GM21526 (cell line): ENCODE measurements around the gene WTIP.
A peak's percentile ranks its signal among the peaks of the same experiment; 100 is the strongest.
"Not testable (repeated sequence)": the region's sequence is repeated elsewhere in the genome, so short reads cannot be mapped to it uniquely, and the experiment has no call there.

Source experiments
- ATAC-seq: cut with Tn5 transposase; IDR thresholded peaks from one replicate; pipeline ENCODE4 v1.9.1; 2021; ENCODE audit warnings: moderate library complexity; ENCODE audit not compliant: unreplicated experiment, low FRiP score

The WTIP gene

DNA sequence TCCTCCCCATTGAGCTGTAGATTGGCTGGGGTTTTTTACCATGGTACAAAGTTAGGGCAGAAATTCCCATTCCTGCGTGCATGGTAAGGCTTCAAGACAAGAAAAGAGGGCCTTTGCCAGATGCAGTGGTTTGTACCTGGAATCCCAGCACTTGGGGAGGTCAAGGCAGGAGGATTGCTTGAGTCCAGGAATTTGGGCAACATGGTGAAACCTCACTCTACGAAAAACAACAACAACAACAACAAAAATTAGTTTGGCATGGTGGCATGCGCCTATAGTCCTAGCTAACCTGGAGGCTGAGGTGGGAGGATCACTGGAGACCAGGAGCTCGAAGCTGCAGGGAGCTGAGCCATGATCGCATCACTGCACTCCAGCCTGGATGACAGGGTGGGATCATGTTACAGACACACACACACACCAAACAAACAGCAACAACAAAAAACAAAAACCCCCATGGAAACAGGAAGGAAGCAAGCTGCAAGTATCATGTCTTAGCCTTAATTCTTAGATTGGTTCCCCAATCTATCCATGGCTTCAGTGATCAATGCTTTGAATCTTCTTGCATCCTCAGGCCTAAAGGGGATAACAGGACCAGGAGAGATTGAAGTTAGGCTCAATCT, 5.5 kb upstream of the WTIP start:
- no peak for ATAC-seq

DNA sequence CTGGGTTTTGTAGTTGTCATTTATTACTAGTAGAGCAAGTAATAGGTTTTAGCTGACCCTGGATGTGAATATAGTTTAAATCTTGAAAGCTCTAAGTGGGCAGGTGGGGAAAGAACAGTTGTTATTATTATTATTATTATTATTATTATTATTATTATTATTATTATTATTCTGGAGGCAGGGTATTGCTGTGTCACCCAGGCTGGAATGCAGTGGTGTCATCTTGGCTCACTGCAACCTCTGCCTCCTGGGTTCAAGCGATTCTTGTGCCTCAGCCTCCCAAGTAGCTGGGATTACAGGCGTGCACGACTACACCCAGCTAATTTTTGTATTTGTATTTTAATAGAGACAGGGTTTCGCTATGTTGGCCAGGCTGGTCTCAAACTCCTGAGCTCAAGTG, 3.1 kb upstream of the WTIP start:
- ATAC-seq, result not testable (repeated sequence)

DNA sequence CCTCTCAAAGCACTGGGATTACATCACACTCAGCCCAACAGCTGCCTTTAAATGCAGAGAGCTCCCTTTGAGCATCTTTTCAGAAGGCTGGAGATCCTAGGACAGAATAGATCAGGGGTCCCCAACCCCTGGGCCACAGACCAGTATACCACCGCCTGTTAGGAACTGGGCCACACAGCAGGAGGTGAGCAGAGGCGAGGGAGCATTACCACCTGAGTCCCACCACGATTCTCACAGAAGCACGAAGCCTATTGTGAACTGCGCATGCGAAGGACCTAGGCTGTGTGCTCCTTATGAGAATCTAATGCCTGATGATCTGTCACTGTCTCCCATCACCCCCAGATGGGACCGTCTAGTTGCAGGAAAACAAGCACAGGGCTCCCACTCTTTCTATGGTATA, 2.2 kb upstream of the WTIP start:
- ATAC-seq, result no peak

DNA sequence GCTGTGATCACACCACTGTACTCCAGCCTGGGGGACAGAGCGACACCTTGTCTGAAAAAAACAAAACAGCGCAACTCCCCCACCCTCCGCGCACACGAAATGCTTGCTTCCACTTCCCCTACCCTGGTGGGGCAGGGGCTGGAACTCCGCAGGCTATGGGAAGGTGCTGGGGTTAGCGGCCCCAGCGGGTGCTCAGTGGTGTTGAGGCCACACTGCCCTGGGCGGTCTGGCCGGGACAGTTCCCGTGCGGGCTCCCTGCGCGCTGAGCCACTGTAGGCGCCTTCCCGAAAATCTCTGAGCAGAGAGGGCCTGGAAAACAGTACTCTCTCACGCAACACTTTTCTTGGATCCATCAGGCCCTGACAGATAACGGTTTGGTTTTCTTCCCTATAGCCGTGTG, 1.1 kb upstream of the WTIP start:
- ATAC-seq, result no peak

DNA sequence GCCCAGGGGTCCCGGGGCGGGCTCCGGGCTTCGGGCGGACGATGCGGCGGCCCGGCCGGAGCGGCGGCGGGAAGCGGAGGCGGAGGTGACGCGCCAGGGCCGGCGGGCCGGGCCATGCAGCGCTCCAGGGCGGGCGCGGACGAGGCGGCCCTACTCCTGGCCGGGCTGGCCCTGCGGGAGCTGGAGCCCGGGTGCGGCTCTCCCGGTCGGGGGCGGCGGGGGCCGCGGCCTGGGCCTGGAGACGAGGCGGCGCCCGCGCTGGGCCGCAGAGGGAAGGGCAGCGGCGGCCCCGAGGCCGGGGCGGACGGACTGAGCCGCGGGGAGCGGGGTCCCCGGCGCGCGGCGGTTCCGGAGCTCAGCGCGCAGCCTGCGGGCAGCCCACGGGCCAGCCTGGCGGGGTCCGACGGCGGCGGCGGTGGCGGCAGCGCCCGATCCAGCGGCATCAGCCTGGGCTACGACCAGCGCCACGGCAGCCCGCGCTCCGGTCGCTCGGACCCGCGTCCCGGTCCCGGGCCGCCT, 362 bp downstream of the WTIP start:
- ATAC-seq, result no peak

DNA sequence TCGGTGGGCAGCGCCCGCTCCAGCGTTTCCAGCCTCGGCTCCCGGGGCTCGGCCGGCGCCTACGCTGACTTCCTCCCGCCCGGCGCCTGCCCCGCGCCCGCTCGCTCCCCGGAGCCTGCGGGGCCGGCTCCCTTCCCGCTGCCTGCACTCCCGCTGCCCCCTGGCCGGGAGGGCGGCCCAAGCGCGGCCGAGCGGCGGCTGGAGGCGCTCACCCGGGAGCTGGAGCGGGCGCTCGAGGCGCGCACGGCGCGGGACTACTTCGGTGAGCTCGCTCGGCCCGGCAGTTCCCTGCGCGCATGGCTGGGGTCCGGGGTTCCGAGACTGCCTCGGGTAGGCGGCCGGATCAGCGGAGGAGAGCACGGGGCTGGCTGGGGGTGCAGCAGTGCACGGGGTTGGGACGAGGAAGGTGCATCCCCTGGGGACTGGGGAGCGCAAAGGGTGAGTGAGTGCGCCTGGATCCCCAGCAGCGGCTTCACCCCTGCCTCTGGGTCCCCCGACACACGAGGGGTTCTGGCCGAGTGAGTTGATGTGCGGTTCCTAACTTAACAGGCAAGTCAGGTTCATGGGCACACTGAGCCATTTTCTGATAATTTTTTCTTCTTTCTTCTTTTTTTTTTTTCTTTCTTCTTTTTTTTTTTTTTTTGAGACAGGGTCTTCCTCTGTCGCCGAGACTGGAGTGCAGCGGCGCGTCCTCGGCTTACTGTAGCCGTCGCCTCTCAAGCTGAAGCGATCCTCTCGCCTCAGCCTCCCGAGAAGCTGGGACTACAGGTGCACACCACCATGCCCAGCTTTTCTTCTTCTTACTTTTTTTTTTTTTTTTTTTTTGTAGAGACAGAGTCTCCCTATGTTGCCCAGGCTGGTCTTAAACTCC, 1.1 kb downstream of the WTIP start:
- no peak for ATAC-seq

DNA sequence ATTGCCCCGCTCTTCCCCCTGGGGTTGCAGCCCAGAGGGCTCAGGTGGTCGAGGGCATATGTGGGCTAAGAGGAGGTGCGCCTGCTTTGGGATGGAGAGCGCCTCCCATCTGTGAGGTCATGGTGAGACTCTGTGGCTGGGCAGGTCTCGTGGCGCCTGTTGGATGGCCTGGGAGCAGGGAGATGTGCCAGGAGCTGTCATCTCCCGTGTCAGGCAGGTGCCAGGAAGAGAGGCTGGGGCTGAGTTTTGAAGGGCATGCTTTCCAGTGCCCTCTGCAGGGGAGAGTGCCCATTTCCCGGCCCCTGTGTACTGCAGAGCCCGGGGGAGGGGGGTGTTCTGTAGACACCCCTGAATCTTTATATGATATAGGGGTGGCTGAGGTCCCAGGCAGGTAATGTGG, 2.8 kb downstream of the WTIP start:
- no peak for ATAC-seq

DNA sequence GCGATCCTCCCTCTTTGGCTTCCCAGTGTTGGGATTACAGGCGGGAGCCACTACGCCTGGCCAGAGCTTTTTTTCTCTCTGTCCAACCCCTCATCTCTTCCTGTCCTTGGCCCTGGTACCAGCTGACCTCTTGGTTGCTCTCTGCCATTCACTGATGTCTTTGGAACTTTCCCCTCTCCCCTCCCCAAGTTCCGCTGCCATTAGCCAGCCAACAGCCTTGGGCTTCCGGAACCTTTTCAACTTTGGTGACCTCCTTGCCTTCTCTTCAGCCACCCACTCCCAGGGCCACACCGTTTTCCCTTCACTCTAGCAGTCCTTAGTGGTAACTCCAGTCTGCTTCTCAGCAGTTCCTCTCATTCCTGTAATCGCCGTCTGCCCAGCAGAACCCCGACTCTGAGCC, 4.3 kb downstream of the WTIP start:
- ATAC-seq, result no peak

DNA sequence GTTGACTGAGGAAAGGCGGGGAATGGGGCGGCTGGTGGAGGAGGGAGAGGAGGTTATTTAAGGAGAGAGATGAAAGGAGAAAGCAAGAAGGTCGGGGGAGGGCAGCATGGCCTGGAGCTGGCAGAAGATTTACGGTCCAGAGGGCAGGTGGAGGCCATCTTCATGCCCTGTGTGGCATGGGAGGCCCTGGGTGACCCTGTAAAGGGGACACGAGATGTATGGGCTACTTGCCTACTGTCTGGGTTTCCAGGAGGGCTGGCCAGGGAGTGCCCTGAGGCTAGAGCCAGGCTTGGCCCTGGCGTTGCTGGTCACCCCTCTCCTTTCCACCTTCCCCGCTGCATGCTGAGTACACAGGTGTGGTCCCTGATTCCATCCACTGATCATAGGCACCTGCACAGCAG, 6.1 kb downstream of the WTIP start:
- no peak for ATAC-seq

DNA sequence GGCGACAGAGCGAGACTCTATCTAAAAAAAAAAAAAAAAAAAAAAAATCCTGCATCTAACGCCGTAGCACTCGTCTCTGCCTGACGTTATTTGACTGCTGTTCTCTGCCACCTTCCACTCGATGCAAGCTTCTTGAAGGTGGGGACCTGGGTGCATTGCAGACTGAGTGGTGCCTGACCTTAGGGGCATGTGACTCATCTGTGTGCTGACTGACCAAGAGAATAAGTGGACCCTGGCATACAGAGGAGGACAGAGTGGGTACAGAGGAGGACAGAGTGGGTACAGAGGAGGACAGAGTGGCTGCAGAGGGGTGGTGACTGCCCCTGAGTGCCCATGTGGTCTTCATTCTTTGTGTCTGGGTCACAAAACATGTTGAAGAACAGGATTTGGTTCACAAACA, 7.6 kb downstream of the WTIP start:
- no peak for ATAC-seq

DNA sequence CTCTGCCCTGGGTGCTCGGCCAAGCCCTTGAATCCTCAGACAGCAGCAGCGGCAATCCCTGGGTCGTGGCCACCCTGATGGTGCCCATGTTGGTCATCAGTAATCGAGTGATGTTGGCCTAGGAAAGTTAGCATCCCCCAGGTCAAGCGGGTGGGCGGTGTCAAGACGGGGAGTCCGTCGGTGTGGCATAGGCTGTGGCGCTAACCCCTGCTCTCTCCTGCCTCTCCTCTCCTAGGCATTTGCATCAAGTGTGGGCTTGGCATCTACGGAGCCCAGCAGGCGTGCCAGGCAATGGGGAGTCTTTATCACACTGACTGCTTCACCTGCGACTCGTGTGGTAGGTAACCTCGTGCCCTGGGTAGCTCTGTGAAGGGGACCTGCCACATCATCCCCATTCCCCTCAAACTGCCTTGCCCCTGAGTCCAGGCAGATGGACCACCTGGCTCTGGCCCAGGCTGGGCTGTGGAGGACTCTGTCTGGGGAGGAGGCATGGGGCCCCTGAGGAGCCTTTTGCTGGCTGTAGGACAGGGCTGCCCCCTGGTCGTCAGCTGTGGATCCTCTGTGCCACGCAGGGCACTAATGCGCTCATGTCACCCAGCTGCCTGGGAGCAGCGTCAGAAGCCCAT, 8.7 kb downstream of the WTIP start:
- ATAC-seq, result no peak

DNA sequence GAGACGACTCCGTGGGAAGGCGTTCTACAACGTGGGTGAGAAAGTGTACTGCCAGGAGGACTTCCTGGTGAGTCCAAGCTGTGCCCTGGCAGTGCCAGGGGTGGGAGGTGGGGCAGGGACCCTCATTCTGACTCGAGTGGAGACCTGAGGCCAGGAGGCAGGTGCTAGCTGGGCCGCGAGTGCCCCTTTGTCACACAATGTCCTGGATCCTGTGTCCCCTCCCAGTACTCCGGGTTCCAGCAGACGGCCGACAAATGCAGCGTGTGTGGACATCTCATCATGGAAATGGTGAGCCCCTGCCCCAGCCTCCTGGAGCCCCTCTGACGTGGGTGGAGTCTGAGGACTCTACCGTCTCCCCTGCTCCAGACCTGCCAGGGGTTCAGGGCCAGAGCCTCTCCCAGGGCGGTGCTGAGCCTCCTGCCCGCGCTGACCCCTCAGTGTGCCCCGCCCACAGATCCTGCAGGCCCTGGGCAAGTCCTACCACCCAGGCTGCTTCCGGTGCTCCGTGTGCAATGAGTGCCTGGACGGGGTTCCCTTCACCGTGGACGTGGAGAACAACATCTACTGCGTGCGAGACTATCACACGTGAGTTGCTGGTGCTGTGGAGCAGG, 11.6 kb downstream of the WTIP start:
- ATAC-seq, result no peak

DNA sequence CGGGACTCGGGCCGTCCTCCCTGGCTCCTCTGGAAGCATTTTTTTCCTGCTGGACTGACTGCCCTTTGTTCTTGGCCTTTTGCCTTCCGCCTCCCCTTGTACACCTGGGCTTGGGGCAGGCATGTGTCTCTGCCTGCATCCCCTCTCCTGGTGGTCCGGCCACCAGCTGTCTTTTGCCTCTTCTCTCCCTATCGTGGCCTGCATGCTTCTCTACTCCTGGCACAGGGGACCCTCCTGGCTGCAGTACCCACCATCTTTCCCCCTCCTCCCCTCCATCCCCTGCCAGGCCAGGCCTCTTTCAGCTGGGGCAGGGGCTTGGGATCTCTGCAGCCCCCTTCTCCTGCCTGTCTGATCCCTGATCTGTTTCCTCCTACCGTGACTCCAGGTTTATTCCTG, 12.1 kb downstream of the WTIP start:
- no peak for ATAC-seq

DNA sequence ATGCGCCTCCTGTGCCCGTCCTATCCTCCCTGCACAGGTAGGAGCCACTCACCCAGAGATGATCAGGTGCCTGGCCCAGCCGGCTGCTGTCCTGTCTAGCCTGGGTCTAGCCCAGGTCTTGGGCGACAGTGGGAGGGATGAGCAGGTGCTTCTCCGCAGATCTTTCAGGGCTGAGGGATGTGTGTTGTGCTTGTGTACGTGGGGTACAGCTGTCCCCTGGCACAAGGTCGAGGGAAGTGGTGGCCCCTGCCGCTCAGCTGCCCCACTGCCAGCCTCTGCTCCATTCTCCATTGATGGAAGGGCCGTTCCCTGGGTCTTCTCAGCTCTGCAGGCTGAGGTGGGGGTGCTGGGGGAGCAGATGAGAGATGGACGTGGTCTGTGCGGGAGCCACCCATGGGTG, 13.0 kb downstream of the WTIP start:
- ATAC-seq, result no peak

DNA sequence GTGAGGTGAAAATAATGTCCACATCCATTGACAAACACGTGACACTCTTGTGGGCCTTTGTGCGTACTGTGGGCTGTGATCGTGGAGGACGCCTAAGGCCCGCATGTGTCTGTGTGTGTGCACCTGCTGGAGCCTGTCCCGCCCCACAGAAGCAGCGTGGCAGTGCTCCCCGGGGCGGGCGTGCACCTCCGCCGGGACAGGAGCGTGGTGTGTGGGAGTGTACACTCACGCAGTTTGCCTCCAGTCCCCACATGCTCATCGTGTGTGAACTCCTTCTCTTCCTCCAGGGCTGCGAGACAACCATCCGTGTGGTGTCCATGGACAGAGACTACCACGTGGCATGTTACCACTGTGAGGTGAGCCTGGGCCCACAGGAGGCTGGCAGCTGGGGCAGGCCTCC, 13.9 kb downstream of the WTIP start:
- ATAC-seq, result no peak

DNA sequence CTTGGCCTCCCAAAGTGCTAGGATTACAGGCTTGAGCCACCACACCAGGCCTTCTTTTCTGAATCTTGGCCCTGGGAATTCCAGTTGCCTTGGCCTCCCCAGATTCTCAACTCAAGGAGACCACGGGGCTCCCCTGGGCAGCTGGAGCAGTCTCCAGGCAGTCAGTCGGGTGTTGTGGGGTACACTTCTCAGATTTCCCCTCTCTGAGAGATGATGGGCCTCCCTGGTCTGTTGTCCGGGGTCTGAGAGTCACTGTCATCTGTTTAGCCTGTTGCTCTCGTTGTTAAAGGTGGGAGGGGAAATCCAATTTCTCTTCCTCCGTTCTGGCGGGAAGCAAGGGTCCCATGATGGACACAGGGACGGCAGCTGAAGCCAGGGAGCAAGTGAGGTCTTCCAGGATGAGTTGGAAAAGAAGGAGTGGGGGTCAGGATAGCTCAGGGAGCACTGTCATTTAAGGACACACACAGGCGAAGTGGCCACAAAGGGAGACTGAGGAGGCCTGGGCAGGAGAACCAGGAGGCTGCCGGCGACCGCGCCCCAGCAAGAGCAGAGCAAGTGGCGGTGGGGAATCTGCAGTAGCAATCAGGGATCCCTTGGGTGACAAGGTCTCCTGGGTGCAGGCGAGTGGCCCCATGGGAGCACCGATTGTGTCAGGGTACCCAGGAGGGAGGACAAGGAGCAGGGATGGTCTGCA, 15.7 kb downstream of the WTIP start:
- no peak for ATAC-seq

DNA sequence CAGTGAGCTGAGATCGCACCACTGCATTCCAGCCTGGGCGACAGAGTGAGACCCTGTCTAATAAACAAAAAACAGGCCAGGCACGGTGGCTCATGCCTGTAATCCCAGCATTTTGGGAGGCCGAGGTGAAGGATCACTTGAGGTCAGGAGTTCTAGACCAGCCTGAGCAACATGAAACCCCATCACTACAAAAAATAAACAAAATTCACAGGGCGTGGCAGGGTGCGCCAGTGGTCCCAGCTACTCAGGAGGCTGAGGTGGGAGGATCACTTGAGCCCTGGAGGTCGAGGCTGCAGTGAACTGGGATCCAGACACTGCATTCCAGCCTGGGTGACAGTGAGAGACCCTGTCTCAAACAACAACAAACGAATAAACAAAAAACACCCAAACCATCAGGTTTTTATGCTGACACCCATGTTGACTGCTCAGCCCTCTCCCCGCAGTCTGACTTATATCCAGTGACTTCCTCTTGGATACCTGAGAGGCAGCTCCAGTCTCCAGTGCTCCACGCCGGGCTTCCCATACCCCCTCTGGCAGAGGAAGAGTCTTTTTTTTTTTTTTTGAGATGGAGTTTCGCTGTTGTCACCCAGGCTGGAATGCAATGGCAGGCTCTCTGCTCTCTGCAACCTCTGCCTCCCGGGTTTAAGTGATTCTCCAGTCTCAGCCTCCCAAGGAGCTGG, 17.7 kb downstream of the WTIP start:
- ATAC-seq, result no peak

DNA sequence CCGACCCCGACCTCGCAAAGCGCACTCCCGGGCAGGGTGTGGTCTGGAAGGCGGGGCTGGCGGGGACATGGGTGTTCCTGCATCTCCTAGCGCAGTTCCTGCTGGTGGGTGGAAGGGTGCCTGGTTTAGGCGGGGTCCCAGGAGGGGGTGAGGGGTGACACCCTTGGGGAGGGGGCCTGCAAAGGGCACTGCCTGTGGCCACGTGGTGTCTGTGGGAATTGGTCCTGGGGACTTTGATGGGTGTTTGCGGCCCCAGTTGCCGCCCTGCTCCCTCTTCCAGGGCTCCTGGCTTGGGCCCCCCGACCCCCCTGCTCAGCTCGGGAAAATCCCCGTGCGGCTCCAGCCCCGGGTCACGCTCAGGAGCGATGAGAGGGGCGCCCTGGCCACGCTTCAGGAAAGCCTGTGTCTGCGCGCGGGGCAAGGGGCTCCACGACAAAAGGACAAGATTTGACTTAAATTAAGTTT, 19.1 kb downstream of the WTIP start:
- no peak for ATAC-seq

DNA sequence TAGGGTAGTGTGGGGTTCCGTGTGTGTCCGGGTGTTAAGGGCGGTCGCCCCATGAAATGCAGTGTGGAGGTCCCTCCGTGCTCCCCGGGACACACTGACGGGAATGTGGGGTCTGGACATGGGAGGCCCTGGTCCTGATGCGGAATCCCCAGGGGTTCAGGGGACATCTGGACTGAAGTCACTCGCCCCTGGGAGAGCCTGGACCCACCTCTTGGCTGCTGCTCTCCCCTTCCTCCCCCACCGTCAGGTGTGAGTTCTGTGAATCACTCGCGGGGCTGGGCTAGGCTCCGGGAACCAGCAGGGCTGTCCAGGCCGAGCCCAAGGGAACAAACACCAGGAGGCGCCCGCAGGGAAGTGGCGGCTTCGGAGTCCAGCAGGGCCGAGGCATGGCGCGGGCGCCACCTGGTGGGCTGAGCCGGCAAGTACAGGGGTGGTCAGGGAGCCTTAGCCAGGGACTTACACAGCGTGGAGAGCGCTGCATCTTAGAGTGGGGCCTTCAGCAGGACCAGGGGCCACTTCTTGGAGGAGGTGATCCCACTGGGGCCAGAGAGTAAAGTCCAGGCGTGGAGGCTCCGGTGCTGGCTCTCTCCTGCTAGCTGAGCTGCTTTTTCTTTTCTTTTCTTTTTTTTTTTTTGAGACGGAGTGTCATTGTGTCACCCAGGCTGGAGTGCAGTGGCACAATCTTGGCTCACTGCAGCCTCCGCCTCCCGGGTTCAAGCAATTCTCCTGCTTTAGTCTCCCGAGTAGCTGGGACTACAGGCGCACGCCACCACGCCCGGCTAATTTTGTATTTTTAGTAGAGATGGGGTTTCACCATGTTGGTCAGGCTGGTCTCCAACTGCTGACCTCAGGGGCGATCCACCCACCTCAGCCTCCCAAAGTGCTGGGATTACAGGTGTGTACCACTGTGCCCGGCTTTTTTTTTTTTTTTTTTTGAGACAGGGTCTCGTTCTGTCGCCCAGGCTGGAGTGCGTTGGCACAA, 20.1 kb downstream of the WTIP start:
- ATAC-seq, result peak; percentile 78
